ENCODE data around the gene NPNT. TPM values are rescaled to one million over a fixed set of nuclear protein-coding genes. Genes with fewer than 3 reads are reported as not detected.

Gene NPNT
- total and polyA plus RNA-seq, 12 donors: 1.7 to 32.6 (median 4.3) TPM

DNA sequence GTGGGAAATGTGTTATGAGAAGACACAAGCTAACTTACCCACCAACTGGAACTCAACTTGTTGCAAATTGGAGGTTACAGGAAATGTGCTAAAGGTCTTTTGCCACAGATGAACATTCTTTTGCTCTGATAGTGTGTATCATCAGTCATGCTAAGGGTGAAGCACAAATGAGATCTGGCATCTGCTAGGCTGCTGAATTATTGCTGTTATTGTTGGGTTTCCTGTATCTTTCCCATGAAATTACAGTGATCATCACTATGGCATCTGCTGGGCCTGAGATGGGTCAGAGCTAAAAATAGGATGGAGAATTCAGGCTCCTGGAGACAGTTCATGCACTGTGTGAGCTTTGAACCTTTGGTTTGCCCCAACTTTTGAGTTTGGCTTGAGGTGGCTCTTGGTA is 124.5 kb downstream of the NPNT start:
- no peak overlapping the region for H3K27ac ChIP-seq
- intact Hi-C loops (cut with DNase I): no loop called here
- ATAC-seq: no peak
- H3K9me3 ChIP-seq: peaks cover 0 to 11% (median 0%) of the 10 kb centered on the region in 11 donors
- TF ChIP-seq, protein P1, sequence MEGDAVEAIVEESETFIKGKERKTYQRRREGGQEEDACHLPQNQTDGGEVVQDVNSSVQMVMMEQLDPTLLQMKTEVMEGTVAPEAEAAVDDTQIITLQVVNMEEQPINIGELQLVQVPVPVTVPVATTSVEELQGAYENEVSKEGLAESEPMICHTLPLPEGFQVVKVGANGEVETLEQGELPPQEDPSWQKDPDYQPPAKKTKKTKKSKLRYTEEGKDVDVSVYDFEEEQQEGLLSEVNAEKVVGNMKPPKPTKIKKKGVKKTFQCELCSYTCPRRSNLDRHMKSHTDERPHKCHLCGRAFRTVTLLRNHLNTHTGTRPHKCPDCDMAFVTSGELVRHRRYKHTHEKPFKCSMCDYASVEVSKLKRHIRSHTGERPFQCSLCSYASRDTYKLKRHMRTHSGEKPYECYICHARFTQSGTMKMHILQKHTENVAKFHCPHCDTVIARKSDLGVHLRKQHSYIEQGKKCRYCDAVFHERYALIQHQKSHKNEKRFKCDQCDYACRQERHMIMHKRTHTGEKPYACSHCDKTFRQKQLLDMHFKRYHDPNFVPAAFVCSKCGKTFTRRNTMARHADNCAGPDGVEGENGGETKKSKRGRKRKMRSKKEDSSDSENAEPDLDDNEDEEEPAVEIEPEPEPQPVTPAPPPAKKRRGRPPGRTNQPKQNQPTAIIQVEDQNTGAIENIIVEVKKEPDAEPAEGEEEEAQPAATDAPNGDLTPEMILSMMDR (IDR thresholded peaks at IDR 0.05): no peak
- peaks cover 0 to 11% (median 0%) of the 10 kb centered on the region in 9 donors for H3K4me1 ChIP-seq
- H3K4me3 ChIP-seq: no peak overlapping the region
- H3K36me3 ChIP-seq: no peaks in the 10 kb centered on the region
- H3K27me3 ChIP-seq: no peaks in the 10 kb centered on the region
- no peak for DNase-seq

Other genes starting within 250 kb of the NPNT start
- 10 to 100 TPM; 18.8 to 25.1 (median 22.3) TPM for gene INTS12, start 186.8 kb upstream of the NPNT start, total RNA-seq
- gene INTS12, start 186.8 kb upstream of the NPNT start, polyA plus RNA-seq: 10 to 100 TPM in 1 of 2 donors, 1 to 10 TPM in 1; 7.8 to 27.5 TPM
- 1 to 10 TPM; 2.4 to 5.9 (median 4.4) TPM for gene GSTCD, start 186.7 kb upstream of the NPNT start, total RNA-seq
- gene GSTCD, start 186.7 kb upstream of the NPNT start, polyA plus RNA-seq: 1 to 10 TPM in 1 of 2 donors, under 1 TPM in 1; 0.66 to 1.3 TPM